GM12801 (cell line): ENCODE measurements around the gene NLRP9.

ENCODE experiments used
- TF ChIP-seq, protein P1 (sequence below): IDR thresholded peaks from one replicate; pipeline ENCODE4 v1.5.1; 2011; ENCODE audit warnings: control low read depth; ENCODE audit not compliant: insufficient read length; ENCODE audit errors: extremely low read depth

NLRP9 gene

GRCh38 chr19:55666343-55667005 is 71.7 kb downstream of the NLRP9 start:
- TF ChIP-seq, protein P1, sequence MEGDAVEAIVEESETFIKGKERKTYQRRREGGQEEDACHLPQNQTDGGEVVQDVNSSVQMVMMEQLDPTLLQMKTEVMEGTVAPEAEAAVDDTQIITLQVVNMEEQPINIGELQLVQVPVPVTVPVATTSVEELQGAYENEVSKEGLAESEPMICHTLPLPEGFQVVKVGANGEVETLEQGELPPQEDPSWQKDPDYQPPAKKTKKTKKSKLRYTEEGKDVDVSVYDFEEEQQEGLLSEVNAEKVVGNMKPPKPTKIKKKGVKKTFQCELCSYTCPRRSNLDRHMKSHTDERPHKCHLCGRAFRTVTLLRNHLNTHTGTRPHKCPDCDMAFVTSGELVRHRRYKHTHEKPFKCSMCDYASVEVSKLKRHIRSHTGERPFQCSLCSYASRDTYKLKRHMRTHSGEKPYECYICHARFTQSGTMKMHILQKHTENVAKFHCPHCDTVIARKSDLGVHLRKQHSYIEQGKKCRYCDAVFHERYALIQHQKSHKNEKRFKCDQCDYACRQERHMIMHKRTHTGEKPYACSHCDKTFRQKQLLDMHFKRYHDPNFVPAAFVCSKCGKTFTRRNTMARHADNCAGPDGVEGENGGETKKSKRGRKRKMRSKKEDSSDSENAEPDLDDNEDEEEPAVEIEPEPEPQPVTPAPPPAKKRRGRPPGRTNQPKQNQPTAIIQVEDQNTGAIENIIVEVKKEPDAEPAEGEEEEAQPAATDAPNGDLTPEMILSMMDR = no peak

DNA sequence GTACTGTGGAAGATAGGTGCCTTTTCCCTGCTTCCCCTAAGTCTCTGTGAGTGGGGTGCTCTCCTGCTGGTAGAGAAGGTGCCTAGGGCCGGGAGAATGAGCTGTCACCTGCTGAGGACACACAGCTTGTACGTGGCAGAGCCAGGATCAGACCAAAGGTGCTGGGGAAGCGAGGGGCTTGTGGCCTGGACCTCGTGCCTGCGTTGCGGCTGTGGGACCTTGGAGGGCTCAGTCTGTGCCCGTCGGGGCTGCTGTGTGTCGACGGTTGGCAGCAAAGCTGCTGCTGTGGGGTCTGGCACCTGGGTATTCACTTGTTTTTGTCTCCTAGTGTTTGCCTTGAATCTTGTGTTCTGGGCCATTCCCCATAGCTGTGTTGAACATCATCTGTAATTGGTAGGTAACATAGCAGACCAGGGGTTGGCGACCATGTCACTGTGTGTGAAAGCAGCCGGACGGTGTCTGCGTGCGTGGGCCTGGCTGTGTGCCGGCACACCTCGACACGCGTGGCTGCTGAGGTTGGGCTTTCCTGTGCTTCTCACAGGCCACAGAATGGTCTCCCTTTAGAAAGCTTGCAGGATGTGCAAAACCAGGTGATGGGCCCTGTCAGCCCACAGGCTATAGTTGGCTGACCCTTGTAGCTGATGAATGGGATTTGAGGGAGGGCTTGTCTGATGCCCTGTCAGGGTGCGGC is 74.2 kb downstream of the NLRP9 start:
- TF ChIP-seq, protein P1 = no peak

DNA sequence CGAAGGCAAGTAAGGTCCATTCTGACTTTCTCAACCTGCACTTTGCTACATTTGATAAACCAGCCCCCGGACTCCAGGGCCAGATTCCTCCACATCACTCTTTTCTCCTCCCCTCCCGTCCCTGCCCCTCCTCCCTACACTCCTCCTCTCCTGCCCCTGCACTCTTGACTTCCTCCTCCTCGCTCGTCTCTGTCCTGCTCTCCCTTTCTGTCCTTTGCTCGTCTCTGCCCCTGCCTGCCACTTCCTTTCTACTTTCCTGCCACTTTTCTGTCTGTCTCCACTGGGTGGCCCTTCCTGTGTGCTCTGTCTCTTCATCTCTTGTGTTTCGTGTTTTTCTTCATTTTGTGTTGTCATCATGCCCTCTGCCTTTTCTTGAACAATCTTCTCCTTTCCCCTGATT is 76.4 kb downstream of the NLRP9 start:
- TF ChIP-seq, protein P1 = no peak

DNA sequence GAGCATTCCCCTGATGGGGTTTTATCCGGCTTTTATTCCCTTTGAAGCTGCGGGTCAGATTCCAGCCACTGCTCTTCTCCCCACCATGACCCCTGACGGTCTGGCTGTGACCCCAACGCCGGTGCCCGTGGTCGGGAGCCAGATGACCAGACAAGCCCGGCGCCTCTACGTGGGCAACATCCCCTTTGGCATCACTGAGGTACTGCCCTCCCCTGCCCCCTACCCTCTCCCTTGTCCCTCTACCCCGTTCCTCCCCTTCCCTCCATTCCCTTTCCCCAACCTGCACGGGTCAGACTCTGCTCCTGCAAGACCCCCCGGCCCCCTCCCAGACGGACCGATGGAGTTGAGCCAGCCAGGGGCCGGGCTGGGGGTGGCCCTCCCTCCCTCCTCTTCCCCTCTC is 77.2 kb downstream of the NLRP9 start:
- TF ChIP-seq, protein P1 = no peak

- TF ChIP-seq, protein P1 = no peak
These were observed 77.8 kb downstream of the NLRP9 start for GRCh38 chr19:55660404-55660803.

- TF ChIP-seq, protein P1 = no peak
These were observed 78.4 kb downstream of the NLRP9 start for GRCh38 chr19:55659822-55660221.

- TF ChIP-seq, protein P1 = no peak
These were observed 79.2 kb downstream of the NLRP9 start for GRCh38 chr19:55658846-55659459.
